Stimulated activated naive B cell treated with anti-CD40 and anti-IgM and Interleukin-4, amounts not matched to agents 10 μg/mL and 1 μg/mL and 100 μg/mL, for 72 hours (primary cell): ENCODE results near the gene PF4V1.

Experiments used
- ATAC-seq, 2 donors: fragments of 150-1000 bp; cut with Tn5 transposase; replicated peaks; 2 replicates each; pipeline ENCODE4 v1.10.0; 2021; ENCODE audit warnings: moderate library complexity in 1 of 2
- DNase-seq: peaks from one replicate; pipeline ENCODE4 v3.0.0; 2021
- H3K27ac Mint-ChIP-seq: one replicate; pipeline ENCODE4 v1.8.0; 2022; ENCODE audit warnings: mild to moderate bottlenecking, mixed read lengths
- H3K27me3 Mint-ChIP-seq, 2 donors: one replicate each; pipeline ENCODE4 v1.8.0; 2022; ENCODE audit warnings: mixed read lengths in 2 of 2
- H3K36me3 Mint-ChIP-seq, 2 donors: one replicate each; pipeline ENCODE4 v1.8.0; 2022; ENCODE audit warnings: mixed read lengths in 2 of 2, mild to moderate bottlenecking in 1 of 2
- H3K4me1 Mint-ChIP-seq, 2 donors: one replicate each; pipeline ENCODE4 v1.8.0; 2022; ENCODE audit warnings: mixed read lengths in 2 of 2, mild to moderate bottlenecking in 1 of 2
- H3K4me3 Mint-ChIP-seq, 2 donors: one replicate each; pipeline ENCODE4 v1.8.0; 2022; ENCODE audit warnings: mild to moderate bottlenecking in 2 of 2, mixed read lengths in 2 of 2, moderate library complexity in 1 of 2
- H3K9me3 Mint-ChIP-seq, 2 donors: one replicate each; pipeline ENCODE4 v1.8.0; 2022; ENCODE audit warnings: mixed read lengths in 2 of 2, mild to moderate bottlenecking in 1 of 2

Gene PF4V1

DNA sequence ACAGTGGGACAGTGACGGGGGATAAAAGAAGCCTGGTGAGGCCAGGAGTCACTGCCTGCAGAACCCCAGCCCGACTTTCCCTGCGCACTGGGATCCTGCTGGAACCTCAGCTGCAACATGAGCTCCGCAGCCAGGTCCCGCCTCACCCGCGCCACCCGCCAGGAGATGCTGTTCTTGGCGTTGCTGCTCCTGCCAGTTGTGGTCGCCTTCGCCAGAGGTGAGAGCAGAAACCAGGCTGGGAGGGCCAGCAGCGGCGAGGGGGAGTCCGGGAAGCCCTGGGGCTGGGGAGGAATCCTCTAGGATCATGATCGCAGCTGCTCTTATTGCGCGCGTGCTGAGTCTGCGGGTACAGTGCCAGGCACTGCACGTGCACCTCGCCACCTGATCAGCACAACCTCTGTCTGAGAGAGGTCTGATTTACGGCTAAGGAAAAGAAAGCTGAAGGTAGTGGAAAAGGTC lies at the start of gene PF4V1:
PF4V1 (plus strand) TSS at position 51 of the 459 bp plus-strand sequence; CDS start at position 118, 67 bp downstream.
- no peaks in the 10 kb centered on the region for H3K36me3 Mint-ChIP-seq
- DNase-seq (no peak), ATAC-seq (peak in 1 of 2 donors; percentile 21)
- no peak within 1 kb of the TSS for H3K4me3 Mint-ChIP-seq
- H3K9me3 Mint-ChIP-seq: no peaks in the 10 kb centered on the region
- no peaks in the 10 kb centered on the region for H3K4me1 Mint-ChIP-seq
- peaks cover 5 to 6% of the 10 kb centered on the region in 2 donors for H3K27me3 Mint-ChIP-seq
- peak within 1 kb of the TSS; percentile 9 for H3K27ac Mint-ChIP-seq

GRCh38 chr4:73810191-73810590 lies 42.9 kb upstream of the PF4V1 start:
- H3K27ac Mint-ChIP-seq: no peak overlapping the region
- H3K36me3 Mint-ChIP-seq: no peaks in the 10 kb centered on the region
- peaks cover 0 to 9% of the 10 kb centered on the region in 2 donors for H3K27me3 Mint-ChIP-seq
- no peaks in the 10 kb centered on the region for H3K4me1 Mint-ChIP-seq
- H3K4me3 Mint-ChIP-seq: no peak overlapping the region
- no peaks in the 10 kb centered on the region for H3K9me3 Mint-ChIP-seq
- ATAC-seq: no peak
- DNase-seq: no peak

- Mint-ChIP-seq H3K27me3 (peaks cover 0 to 2% of the 10 kb centered on the region in 2 donors), H3K4me1 (no peaks in the 10 kb centered on the region), H3K4me3 (no peak overlapping the region), H3K36me3 (no peaks in the 10 kb centered on the region), H3K27ac (no peak overlapping the region), H3K9me3 (no peaks in the 10 kb centered on the region)
- ATAC-seq: no peak
- no peak for DNase-seq
Observed at GRCh38 chr4:73811841-73812240, 41.3 kb upstream of the PF4V1 start.

- DNase-seq: no peak
- no peaks in the 10 kb centered on the region for H3K9me3 Mint-ChIP-seq
- no peaks in the 10 kb centered on the region for H3K4me1 Mint-ChIP-seq
- no peaks in the 10 kb centered on the region for H3K27me3 Mint-ChIP-seq
- H3K4me3 Mint-ChIP-seq: no peak overlapping the region
- no peak overlapping the region for H3K27ac Mint-ChIP-seq
- no peaks in the 10 kb centered on the region for H3K36me3 Mint-ChIP-seq
- no peak for ATAC-seq
Observed at GRCh38 chr4:73814679-73815078, 38.4 kb upstream of the PF4V1 start.

GRCh38 chr4:73815145-73815544 lies 38.0 kb upstream of the PF4V1 start:
- Mint-ChIP-seq H3K36me3 (no peaks in the 10 kb centered on the region), H3K27ac (no peak overlapping the region), H3K9me3 (no peaks in the 10 kb centered on the region), H3K4me3 (no peak overlapping the region), H3K4me1 (no peaks in the 10 kb centered on the region), H3K27me3 (no peaks in the 10 kb centered on the region)
- DNase-seq (no peak), ATAC-seq (no peak)

DNA sequence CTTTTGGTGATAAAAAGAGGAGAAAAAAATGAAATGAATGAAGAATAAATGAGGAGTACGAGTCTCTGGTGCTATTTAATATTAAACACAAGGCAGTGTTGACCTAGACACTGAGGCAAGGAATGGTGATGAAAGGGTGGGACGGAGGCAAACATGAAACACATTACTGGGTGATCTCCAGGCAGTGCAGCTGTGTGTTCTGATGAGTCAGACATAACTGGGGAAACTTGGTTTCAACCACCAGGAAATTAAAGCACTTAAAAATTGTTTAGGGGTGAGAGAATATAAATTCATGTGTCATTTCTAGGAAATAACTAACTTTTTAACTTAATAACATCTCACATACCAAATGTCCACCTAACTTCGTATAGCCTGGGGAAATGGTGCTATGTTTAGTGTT lies 36.3 kb upstream of the PF4V1 start:
- no peak for DNase-seq
- Mint-ChIP-seq H3K27ac (no peak overlapping the region), H3K4me1 (no peaks in the 10 kb centered on the region), H3K36me3 (no peaks in the 10 kb centered on the region), H3K9me3 (no peaks in the 10 kb centered on the region), H3K27me3 (no peaks in the 10 kb centered on the region), H3K4me3 (no peak overlapping the region)
- no peak for ATAC-seq

- DNase-seq (no peak), ATAC-seq (no peak)
- Mint-ChIP-seq H3K9me3 (peaks cover 0 to 2% of the 10 kb centered on the region in 2 donors), H3K4me1 (no peaks in the 10 kb centered on the region), H3K27me3 (no peaks in the 10 kb centered on the region), H3K4me3 (no peak overlapping the region), H3K27ac (no peak overlapping the region), H3K36me3 (no peaks in the 10 kb centered on the region)
Observed at GRCh38 chr4:73817341-73817740, 35.8 kb upstream of the PF4V1 start.

DNA sequence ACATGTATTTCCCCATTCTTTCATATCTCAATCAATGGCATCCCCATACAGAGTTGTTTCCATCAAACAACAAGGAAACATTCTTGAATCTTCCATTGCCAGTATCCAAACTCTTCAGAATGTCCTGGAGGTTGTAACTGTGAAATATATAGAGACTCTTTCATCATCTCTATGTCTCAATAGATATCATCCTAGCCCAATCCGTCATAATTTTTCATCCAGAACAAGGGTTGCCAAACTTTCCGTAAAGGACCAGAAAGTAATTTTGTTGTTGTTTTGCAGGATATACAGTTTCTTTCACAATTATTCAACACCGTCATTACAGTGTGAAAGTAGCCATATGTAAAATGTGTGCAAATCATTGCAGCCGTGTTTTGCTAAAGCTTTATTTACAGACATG lies 31.8 kb upstream of the PF4V1 start:
- Mint-ChIP-seq H3K27me3 (peaks cover 0 to 4% of the 10 kb centered on the region in 2 donors), H3K4me3 (no peak overlapping the region), H3K4me1 (no peaks in the 10 kb centered on the region), H3K36me3 (no peaks in the 10 kb centered on the region), H3K27ac (no peak overlapping the region), H3K9me3 (peaks cover 0 to 2% of the 10 kb centered on the region in 2 donors)
- DNase-seq (no peak), ATAC-seq (no peak)

DNA sequence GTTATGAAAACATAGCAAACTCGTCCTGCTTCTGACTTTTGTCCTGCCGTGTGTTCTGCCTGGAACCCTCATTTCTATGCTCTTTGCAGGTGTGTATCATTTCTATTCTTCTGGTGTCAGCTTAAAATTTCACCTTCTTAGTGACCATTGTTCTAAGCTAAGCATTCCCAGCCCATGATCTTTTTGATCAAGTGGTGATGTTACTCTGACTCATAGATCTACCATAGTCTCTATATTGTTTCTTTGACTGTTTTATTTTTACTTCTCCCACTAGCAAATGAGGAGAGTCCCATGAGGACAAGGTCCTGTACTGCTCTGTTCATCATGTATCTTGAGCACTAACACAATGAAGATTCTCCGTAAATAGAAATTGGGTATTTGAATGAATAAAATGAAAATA lies 30.7 kb upstream of the PF4V1 start:
- H3K27ac Mint-ChIP-seq: no peak overlapping the region
- no peak for DNase-seq
- no peak overlapping the region for H3K4me3 Mint-ChIP-seq
- no peaks in the 10 kb centered on the region for H3K4me1 Mint-ChIP-seq
- peaks cover 0 to 4% of the 10 kb centered on the region in 2 donors for H3K27me3 Mint-ChIP-seq
- no peak for ATAC-seq
- no peaks in the 10 kb centered on the region for H3K36me3 Mint-ChIP-seq
- peaks cover 0 to 6% of the 10 kb centered on the region in 2 donors for H3K9me3 Mint-ChIP-seq

- Mint-ChIP-seq H3K4me1 (no peaks in the 10 kb centered on the region), H3K4me3 (no peak overlapping the region), H3K27me3 (peaks cover 0 to 4% of the 10 kb centered on the region in 2 donors), H3K36me3 (no peaks in the 10 kb centered on the region), H3K27ac (no peak overlapping the region), H3K9me3 (peaks cover 4 to 8% of the 10 kb centered on the region in 2 donors)
- ATAC-seq (no peak), DNase-seq (no peak)
Observed at GRCh38 chr4:73822812-73823504, 30.1 kb upstream of the PF4V1 start.

GRCh38 chr4:73823760-73824159 lies 29.3 kb upstream of the PF4V1 start:
- no peak for DNase-seq
- Mint-ChIP-seq H3K4me3 (no peak overlapping the region), H3K27ac (no peak overlapping the region), H3K27me3 (peaks cover 0 to 4% of the 10 kb centered on the region in 2 donors), H3K36me3 (no peaks in the 10 kb centered on the region), H3K4me1 (no peaks in the 10 kb centered on the region), H3K9me3 (peaks cover 4 to 8% of the 10 kb centered on the region in 2 donors)
- no peak for ATAC-seq

GRCh38 chr4:73828956-73829355 lies 24.1 kb upstream of the PF4V1 start:
- Mint-ChIP-seq H3K9me3 (peaks cover 4 to 6% of the 10 kb centered on the region in 2 donors), H3K4me1 (no peaks in the 10 kb centered on the region), H3K36me3 (no peaks in the 10 kb centered on the region), H3K27ac (no peak overlapping the region), H3K4me3 (no peak overlapping the region), H3K27me3 (peaks cover 0 to under 1% of the 10 kb centered on the region in 2 donors)
- DNase-seq (no peak), ATAC-seq (no peak)

GRCh38 chr4:73831569-73831968 lies 21.5 kb upstream of the PF4V1 start:
- DNase-seq: no peak
- ATAC-seq: no peak
- H3K4me1 Mint-ChIP-seq: peaks cover 0 to 2% of the 10 kb centered on the region in 2 donors
- H3K27ac Mint-ChIP-seq: no peak overlapping the region
- peaks cover 3 to 5% of the 10 kb centered on the region in 2 donors for H3K27me3 Mint-ChIP-seq
- no peak overlapping the region for H3K4me3 Mint-ChIP-seq
- H3K36me3 Mint-ChIP-seq: no peaks in the 10 kb centered on the region
- H3K9me3 Mint-ChIP-seq: peaks cover 4 to 6% of the 10 kb centered on the region in 2 donors

DNA sequence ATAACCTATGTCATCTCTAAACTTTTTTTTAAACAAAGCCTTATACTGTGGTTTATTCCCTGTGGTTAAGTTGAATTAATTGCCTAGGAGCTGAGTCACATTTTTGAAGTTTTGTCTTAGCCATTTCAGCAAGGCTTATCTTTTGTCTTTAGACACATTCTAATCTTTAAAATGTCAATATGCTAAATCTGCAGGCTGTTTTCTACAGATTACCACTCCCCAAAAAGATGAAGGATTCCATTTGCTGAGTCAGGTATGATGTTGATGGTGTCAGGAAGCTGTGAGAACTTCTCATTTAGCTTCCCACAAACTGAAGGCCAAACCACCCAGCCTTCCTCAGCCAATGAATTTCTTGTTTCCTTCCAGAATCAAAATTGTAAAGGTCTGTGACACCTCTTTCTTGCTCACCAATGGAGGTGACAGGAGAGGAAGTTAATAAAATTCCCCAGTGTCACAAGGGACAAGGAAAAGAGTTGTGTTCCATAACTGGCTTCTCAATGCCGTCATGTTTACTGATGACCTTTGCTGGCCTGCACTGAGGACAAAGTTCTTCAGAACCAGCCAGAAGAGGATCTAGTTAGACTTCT lies 20.4 kb upstream of the PF4V1 start:
- peaks cover 2 to 3% of the 10 kb centered on the region in 2 donors for H3K9me3 Mint-ChIP-seq
- no peak overlapping the region for H3K27ac Mint-ChIP-seq
- DNase-seq: no peak
- no peak overlapping the region for H3K4me3 Mint-ChIP-seq
- H3K4me1 Mint-ChIP-seq: peaks cover 3 to 7% of the 10 kb centered on the region in 2 donors
- no peak for ATAC-seq
- peaks cover 11 to 16% of the 10 kb centered on the region in 2 donors for H3K27me3 Mint-ChIP-seq
- H3K36me3 Mint-ChIP-seq: no peaks in the 10 kb centered on the region
